ENCODE results near the gene GRIK3. TPM values are rescaled to one million over a fixed set of nuclear protein-coding genes. Genes with fewer than 3 reads are reported as not detected.

Gene GRIK3
- polyA plus RNA-seq, 6 donors from 2014 or later = 0.16 TPM; not detected in 5

- no peak for DNase-seq
- H3K9me3 Mint-ChIP-seq = peaks cover 0 to 1% (median 0%) of the 10 kb centered on the region in 7 donors
- no peak overlapping the region for H3K27ac Mint-ChIP-seq
- H3K4me3 Mint-ChIP-seq = no peak overlapping the region
- H3K36me3 Mint-ChIP-seq = no peaks in the 10 kb centered on the region
- H3K4me1 Mint-ChIP-seq = no peaks in the 10 kb centered on the region
- H3K27me3 Mint-ChIP-seq = peaks cover 9 to 46% (median 19%) of the 10 kb centered on the region in 3 donors
- ATAC-seq (ENCODE audit: low read depth in 2 of 2) = no peak
Observed at GRCh38 chr1:36783475-36783874, 250.8 kb downstream of the GRIK3 start.

DNA sequence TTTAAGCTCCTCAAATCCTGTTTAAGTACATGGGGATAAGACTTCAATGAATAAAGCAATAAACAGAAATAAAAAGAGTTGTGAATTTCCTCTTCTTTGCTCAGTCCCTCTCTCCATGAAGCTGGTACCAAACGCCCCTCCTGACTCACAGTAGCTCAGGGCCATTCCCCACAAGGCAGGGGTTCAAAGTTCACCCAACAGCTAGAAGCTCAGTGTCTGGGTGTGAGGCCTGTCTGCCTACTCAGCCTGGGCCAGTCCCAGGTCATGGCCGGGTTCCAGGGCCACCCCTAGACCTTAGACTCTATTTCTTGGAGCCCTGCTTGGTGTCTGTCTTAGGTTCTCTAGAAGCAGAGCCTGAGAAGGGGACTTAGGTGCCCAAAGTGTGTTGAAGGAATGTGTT is 251.5 kb downstream of the GRIK3 start:
- Mint-ChIP-seq H3K27ac (no peak overlapping the region), H3K4me1 (no peaks in the 10 kb centered on the region)

GRCh38 chr1:36782085-36782484 is 252.2 kb downstream of the GRIK3 start:
- DNase-seq (no peak), ATAC-seq (ENCODE audit: low read depth in 2 of 2) (no peak)
- H3K27me3 Mint-ChIP-seq = peaks cover 9 to 37% (median 14%) of the 10 kb centered on the region in 3 donors
- H3K36me3 Mint-ChIP-seq = no peaks in the 10 kb centered on the region
- H3K4me1 Mint-ChIP-seq = no peaks in the 10 kb centered on the region
- H3K4me3 Mint-ChIP-seq = no peak overlapping the region
- H3K27ac Mint-ChIP-seq = no peak overlapping the region
- H3K9me3 Mint-ChIP-seq = peaks cover 0 to 1% (median 0%) of the 10 kb centered on the region in 7 donors

More for the DNA sequence above, 251.5 kb downstream of the GRIK3 start:
- DNase-seq (no peak), ATAC-seq (ENCODE audit: low read depth in 2 of 2) (no peak)
- H3K9me3 Mint-ChIP-seq = peaks cover 0 to 1% (median 0%) of the 10 kb centered on the region in 7 donors
- H3K36me3 Mint-ChIP-seq = no peaks in the 10 kb centered on the region
- no peak overlapping the region for H3K4me3 Mint-ChIP-seq
- peaks cover 9 to 43% (median 17%) of the 10 kb centered on the region in 3 donors for H3K27me3 Mint-ChIP-seq

- DNase-seq = no peak
- no peak for ATAC-seq (ENCODE audit: low read depth in 2 of 2)
- Mint-ChIP-seq H3K27ac (no peak overlapping the region), H3K27me3 (peaks cover 14 to 44% (median 20%) of the 10 kb centered on the region in 3 donors), H3K4me3 (no peak overlapping the region), H3K36me3 (no peaks in the 10 kb centered on the region), H3K4me1 (no peaks in the 10 kb centered on the region), H3K9me3 (peaks cover 0 to 1% (median 0%) of the 10 kb centered on the region in 7 donors)
Observed at GRCh38 chr1:36781098-36781497, 253.2 kb downstream of the GRIK3 start.

- Mint-ChIP-seq H3K4me1 (no peaks in the 10 kb centered on the region), H3K27me3 (peaks cover 19 to 36% (median 29%) of the 10 kb centered on the region in 3 donors), H3K36me3 (no peaks in the 10 kb centered on the region), H3K4me3 (no peak overlapping the region), H3K27ac (no peak overlapping the region), H3K9me3 (peaks cover 0 to 1% (median 0%) of the 10 kb centered on the region in 7 donors)
- ATAC-seq (ENCODE audit: low read depth in 2 of 2) = no peak
- no peak for DNase-seq
Observed at GRCh38 chr1:36778740-36779139, 255.6 kb downstream of the GRIK3 start.

DNA sequence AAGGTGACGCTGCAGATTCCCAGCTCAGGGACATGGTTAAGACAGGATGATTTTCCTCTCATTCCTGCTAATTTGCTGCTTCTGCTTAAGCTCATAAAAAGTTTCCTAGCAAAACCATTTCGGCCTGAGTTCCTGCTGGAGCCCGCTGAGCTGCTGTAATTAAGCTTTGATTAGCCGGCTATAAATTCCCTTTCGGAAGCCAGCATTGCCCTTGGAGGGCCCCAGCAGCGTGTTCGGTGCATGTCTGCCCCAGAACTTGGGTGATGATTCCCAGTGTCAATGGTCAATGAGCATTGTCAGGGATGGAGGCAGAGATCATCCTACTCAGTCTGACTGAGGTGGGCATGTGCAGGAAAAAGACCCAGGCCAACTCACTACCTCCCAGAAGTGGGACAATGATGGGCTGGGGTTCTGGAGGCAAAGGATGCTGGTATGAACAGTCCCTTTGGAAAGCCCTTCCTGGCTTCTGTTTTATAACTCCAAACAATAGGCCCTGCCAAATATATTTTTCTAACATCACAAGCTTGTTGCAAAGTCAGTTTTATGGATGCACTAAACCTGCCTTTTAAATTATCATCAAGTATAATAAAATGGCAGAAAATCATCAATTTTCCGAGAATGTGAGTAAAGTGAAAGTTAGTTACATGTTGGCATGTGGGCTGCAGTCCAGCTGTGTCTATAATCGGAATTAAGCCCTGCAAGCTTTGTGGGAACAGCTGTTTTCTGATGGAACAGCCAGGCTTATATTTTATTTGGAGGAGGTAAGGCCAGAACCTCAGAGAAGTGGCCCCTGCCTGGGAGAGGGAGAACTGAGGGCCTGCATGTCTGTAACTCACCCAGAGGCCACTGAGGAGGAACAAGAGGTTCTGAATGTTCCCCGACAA is 257.1 kb downstream of the GRIK3 start:
- H3K9me3 Mint-ChIP-seq = peaks cover 0 to 1% (median 0%) of the 10 kb centered on the region in 7 donors
- no peak overlapping the region for H3K4me3 Mint-ChIP-seq
- peaks cover 24 to 31% (median 24%) of the 10 kb centered on the region in 3 donors for H3K27me3 Mint-ChIP-seq
- no peak for ATAC-seq (ENCODE audit: low read depth in 2 of 2)
- H3K27ac Mint-ChIP-seq = no peak overlapping the region
- DNase-seq = no peak
- no peaks in the 10 kb centered on the region for H3K4me1 Mint-ChIP-seq
- H3K36me3 Mint-ChIP-seq = no peaks in the 10 kb centered on the region

- no peaks in the 10 kb centered on the region for H3K9me3 Mint-ChIP-seq
- no peak overlapping the region for H3K4me3 Mint-ChIP-seq
- ATAC-seq (ENCODE audit: low read depth in 2 of 2) = no peak
- no peak for DNase-seq
- peaks cover 18 to 35% (median 29%) of the 10 kb centered on the region in 3 donors for H3K27me3 Mint-ChIP-seq
- H3K36me3 Mint-ChIP-seq = no peaks in the 10 kb centered on the region
- no peaks in the 10 kb centered on the region for H3K4me1 Mint-ChIP-seq
- no peak overlapping the region for H3K27ac Mint-ChIP-seq
Observed at GRCh38 chr1:36776256-36776655, 258.1 kb downstream of the GRIK3 start.

DNA sequence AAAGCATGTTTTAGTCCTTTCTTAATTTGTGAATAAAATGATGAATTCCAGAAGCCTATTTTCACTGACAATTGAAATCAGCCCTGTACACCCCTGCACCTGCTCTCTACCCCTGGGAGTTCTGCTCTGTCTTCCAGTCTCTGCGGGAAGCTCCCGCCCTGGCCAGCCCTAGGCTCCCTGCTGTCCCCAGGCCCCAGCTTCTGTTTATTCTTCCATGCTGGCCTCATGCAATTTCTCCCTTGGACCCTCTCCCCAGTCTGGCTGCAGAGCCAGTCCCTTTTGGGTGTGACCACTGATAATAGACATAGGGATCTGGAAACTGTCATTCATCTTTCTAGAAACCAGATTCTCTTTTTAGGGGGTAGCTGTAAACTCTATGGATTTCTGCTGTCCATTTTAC is 258.6 kb downstream of the GRIK3 start:
- H3K36me3 Mint-ChIP-seq = no peaks in the 10 kb centered on the region
- H3K4me3 Mint-ChIP-seq = no peak overlapping the region
- H3K4me1 Mint-ChIP-seq = no peaks in the 10 kb centered on the region
- no peak for ATAC-seq (ENCODE audit: low read depth in 2 of 2)
- no peaks in the 10 kb centered on the region for H3K9me3 Mint-ChIP-seq
- H3K27ac Mint-ChIP-seq = peak overlapping the region in 1 of 6 donors; percentile 46
- H3K27me3 Mint-ChIP-seq = peaks cover 24 to 35% (median 34%) of the 10 kb centered on the region in 3 donors
- no peak for DNase-seq

DNA sequence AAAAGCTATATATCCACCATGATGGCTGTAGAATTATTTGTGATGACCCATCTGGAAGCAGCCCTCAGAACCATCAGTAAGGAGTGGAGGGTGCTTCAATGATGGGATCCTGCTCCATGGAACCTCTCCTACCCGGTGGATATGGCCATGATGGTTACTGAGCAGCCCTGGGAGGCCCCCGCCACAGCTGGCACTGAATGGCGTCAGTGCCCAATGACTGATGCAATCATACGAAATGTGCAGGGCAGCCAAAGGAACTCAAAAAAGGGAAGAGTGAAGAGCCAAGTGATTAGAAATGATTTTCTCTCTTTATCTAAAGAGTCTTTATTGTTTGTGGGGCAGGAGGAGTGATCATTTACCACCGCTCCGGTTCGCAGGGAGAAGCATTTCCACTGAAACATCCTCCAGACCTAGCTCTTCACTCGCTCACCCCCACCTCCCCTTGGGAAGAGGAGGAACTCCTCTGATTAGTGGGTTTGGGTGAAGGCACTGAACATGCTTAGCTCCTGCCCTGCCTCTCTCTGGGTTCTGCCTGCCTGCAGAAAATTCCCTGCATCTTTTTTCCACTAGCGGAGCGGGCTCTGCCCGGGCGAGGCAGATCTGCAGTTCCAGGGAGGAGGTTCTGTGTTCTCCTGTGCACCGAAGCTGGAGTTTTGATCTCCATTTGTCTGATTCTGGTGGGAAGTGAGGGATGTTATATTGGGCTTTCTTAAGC is 260.3 kb downstream of the GRIK3 start:
- DNase-seq (no peak), ATAC-seq (ENCODE audit: low read depth in 2 of 2) (no peak)
- Mint-ChIP-seq H3K4me3 (no peak overlapping the region), H3K27ac (no peak overlapping the region), H3K27me3 (peaks cover 31 to 50% (median 41%) of the 10 kb centered on the region in 3 donors), H3K4me1 (no peaks in the 10 kb centered on the region), H3K36me3 (no peaks in the 10 kb centered on the region), H3K9me3 (peaks cover 0 to 2% (median 0%) of the 10 kb centered on the region in 7 donors)

- no peak for ATAC-seq (ENCODE audit: low read depth in 2 of 2)
- Mint-ChIP-seq H3K36me3 (no peaks in the 10 kb centered on the region), H3K9me3 (peaks cover 0 to 2% (median 0%) of the 10 kb centered on the region in 7 donors), H3K27me3 (peaks cover 31 to 58% (median 52%) of the 10 kb centered on the region in 3 donors), H3K4me3 (no peak overlapping the region), H3K27ac (peak overlapping the region in 1 of 6 donors; percentile 44), H3K4me1 (no peaks in the 10 kb centered on the region)
- no peak for DNase-seq
Observed at GRCh38 chr1:36772647-36773495, 261.4 kb downstream of the GRIK3 start.

DNA sequence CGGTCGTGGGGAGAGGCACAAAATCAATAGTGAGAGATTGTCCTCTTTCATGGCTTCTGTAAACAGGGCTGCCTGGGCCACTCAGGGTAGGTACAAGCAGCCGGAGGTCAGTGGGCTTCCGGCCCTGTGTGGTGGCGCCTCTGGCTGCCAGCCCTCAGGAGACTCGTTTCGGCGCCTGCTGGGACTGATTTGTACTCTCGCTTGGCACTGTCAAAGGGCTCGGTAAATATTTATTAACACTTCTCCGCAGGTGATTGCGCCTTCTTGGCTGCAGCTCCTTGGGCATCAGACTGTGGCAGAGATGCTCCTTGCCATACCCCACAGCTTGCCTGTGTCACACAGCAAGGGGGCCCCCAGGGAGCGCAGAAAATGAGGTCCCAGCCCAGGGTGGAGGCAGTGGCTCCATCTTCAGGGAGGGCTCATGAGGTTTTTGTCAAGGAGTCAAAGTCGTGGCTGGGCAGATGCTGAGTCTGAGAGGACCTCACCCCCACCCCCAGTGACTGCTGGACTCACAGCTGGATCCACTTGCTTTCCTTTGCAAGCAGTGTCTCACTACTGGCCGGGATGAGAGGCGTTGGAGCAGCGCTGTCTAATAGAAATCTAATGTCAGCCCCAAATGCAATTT is 262.5 kb downstream of the GRIK3 start:
- peaks cover 31 to 59% (median 52%) of the 10 kb centered on the region in 3 donors for H3K27me3 Mint-ChIP-seq
- no peaks in the 10 kb centered on the region for H3K36me3 Mint-ChIP-seq
- no peaks in the 10 kb centered on the region for H3K4me1 Mint-ChIP-seq
- no peak overlapping the region for H3K4me3 Mint-ChIP-seq
- no peak overlapping the region for H3K27ac Mint-ChIP-seq
- H3K9me3 Mint-ChIP-seq = peaks cover 0 to 2% (median 0%) of the 10 kb centered on the region in 7 donors
- DNase-seq = no peak
- no peak for ATAC-seq (ENCODE audit: low read depth in 2 of 2)

DNA sequence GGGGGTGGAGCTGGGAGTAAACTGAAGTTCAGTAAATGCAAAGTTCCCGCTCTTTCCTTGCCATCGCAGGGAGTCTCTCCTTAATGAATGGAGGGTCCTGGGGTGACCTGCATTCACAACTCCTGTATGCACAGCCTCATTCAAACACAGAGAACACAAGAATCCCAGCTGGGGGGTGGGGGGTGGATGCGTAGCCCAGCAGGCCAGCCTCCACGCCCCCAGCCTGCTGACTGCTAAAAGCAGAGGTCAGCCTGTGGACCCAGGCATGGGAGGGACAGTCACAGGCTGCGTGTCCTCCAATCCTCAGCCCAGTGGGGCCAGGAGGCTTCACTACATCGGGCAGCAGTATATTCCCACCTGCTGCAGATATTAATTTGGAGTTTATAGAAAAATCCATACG is 263.1 kb downstream of the GRIK3 start:
- Mint-ChIP-seq H3K4me3 (no peak overlapping the region), H3K4me1 (no peaks in the 10 kb centered on the region), H3K36me3 (no peaks in the 10 kb centered on the region), H3K27me3 (peaks cover 27 to 54% (median 47%) of the 10 kb centered on the region in 3 donors), H3K27ac (no peak overlapping the region), H3K9me3 (peaks cover 0 to 2% (median 0%) of the 10 kb centered on the region in 7 donors)
- ATAC-seq (ENCODE audit: low read depth in 2 of 2) (no peak), DNase-seq (no peak)

All from naive B cell (primary cell).